KOPT-K1 (cell line): ENCODE measurements around the gene CFAP73.

Source experiments
- H3K27ac ChIP-seq: fragments of 200-600 bp; sonication (generic); 2 replicates; pipeline ENCODE4 v1.5.1; 2016; ENCODE audit warnings: antibody characterized with exemption, mild to moderate bottlenecking, low read depth, low read length; ENCODE audit not compliant: poor library complexity, severe bottlenecking
- H3K36me3 ChIP-seq: fragments of 200-600 bp; sonication (generic); 2 replicates; pipeline ENCODE4 v1.5.1; 2017; ENCODE audit warnings: antibody characterized with exemption, mild to moderate bottlenecking, low read length, moderate library complexity; ENCODE audit not compliant: insufficient read depth
- H3K9me3 ChIP-seq: fragments of 200-600 bp; sonication (generic); 2 replicates; pipeline ENCODE4 v1.5.1; 2017; ENCODE audit warnings: antibody characterized with exemption, low read length, mild to moderate bottlenecking; ENCODE audit not compliant: insufficient read depth, poor library complexity, severe bottlenecking

Gene CFAP73

GRCh38 chr12:113149361-113150150 is at the start of gene CFAP73:
CFAP73 (plus strand) TSS chr12:113149724; CDS start chr12:113149858, 134 bp downstream.
- Histone ChIP-seq H3K36me3 (no peaks in the 10 kb centered on the region), H3K27ac (no peak within 1 kb of the TSS), H3K9me3 (peaks cover 6% of the 10 kb centered on the region)

GRCh38 chr12:113099764-113100163 is 49.8 kb upstream of the CFAP73 start:
- H3K27ac ChIP-seq: peak overlapping the region; percentile 40
- H3K36me3 ChIP-seq: peaks cover 80% of the 10 kb centered on the region
- H3K9me3 ChIP-seq: no peaks in the 10 kb centered on the region

GRCh38 chr12:113101751-113102150 is 47.8 kb upstream of the CFAP73 start:
- H3K36me3 ChIP-seq: peaks cover 80% of the 10 kb centered on the region
- H3K27ac ChIP-seq: no peak overlapping the region
- H3K9me3 ChIP-seq: no peaks in the 10 kb centered on the region

DNA sequence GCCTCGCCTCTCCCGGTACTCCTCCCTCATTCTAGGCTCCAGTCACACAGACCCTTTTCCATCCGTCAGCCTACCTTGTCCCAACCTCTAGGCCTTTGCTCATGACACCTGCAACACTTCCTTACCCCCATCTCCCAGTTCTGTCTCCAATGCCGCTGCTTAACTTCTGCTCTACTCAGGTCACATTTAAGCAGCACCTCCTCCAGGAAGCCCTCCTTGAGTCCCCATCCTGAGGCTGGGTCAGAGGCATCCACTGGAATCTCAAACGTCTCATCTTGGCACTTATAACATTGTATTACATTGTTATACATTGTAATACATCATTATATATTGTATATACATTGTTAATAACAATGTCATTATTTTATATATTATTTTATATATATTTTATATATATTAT is 46.7 kb upstream of the CFAP73 start:
- Histone ChIP-seq H3K36me3 (peaks cover 80% of the 10 kb centered on the region), H3K27ac (no peak overlapping the region), H3K9me3 (no peaks in the 10 kb centered on the region)

- H3K36me3 ChIP-seq: peaks cover 78% of the 10 kb centered on the region
- no peaks in the 10 kb centered on the region for H3K9me3 ChIP-seq
- H3K27ac ChIP-seq: no peak overlapping the region
Measured at GRCh38 chr12:113103756-113104450, 45.6 kb upstream of the CFAP73 start.

DNA sequence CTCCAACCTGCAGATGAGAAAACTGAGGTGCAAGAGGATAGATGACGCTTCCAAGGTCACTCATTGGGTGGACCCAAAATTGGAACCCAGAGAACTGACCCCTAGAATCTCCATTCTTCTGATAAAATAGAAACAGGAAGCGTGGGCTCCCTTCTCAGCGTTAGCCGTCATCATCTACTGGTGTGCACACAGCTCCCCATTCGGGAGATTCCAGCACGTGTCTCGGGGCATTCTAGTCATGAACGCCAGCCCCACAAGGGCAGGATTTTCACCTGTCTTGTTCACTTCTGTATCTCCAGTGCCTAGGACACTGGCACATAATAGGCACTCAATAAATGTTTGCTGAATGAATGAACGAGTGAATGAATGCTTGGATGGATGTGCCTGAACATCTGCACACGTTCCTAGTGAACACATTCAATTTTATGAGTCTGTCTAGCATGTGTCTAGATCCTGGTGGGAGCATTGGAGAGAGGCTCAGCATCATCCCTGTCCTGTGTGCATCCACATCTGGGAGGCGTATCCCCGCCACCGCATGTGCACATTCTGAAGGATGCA is 44.5 kb upstream of the CFAP73 start:
- H3K9me3 ChIP-seq: no peaks in the 10 kb centered on the region
- no peak overlapping the region for H3K27ac ChIP-seq
- H3K36me3 ChIP-seq: peaks cover 78% of the 10 kb centered on the region

DNA sequence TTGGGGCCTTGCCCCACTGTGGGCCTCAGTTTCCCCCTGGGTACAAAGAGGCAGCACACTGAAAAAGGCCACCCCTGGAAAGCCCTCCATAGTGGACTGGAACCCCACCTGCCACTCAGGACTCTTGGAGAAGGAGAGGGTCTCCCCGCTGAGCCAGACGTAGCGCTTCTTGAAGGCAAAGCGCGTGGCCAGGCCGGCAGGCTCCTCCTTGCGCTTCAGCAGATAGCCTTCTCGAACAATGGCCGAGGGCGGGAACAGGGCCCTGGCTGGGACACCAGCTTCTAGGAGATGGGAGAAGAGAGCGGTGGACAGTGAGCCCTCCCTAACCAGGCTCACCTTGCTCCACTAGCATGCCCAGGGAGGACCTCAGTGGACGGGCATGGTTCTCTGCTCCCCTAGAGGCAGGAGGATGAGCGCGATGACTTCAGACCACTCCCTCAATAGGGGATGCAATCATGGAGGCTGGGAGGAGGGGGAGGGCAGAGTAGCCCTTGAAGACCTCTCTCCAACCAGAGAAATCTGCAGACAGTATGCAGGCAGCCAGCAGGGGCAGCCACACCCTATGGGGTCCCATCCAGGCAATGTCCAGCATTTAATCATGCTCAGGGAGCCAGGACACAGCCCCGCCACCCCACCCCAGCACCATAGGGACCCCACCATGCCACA is 43.8 kb upstream of the CFAP73 start:
- Histone ChIP-seq H3K27ac (no peak overlapping the region), H3K9me3 (no peaks in the 10 kb centered on the region), H3K36me3 (peaks cover 79% of the 10 kb centered on the region)

DNA sequence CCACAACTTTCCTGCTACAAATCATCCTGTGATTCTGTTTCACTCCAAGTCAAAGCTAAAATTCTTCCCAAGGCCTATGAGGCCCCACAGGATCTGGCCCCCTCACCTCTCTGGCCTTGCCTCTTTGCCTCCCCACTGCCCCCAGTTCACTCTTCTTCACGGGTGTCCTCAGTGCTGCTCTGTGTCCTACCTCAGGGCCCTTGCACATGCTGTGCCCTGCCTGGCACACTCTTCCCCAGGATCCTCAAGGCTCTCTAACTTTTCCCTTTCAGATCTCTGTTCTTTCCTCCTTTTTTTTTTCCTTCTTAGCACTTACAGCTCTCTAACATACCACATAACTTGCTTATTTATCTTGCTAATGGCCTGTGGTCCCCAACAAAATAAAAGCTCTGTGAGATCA is 43.2 kb upstream of the CFAP73 start:
- no peak overlapping the region for H3K27ac ChIP-seq
- H3K36me3 ChIP-seq: peaks cover 81% of the 10 kb centered on the region
- no peaks in the 10 kb centered on the region for H3K9me3 ChIP-seq

GRCh38 chr12:113108308-113108707 is 41.2 kb upstream of the CFAP73 start:
- Histone ChIP-seq H3K27ac (no peak overlapping the region), H3K9me3 (no peaks in the 10 kb centered on the region), H3K36me3 (peaks cover 95% of the 10 kb centered on the region)

GRCh38 chr12:113109360-113109759 is 40.2 kb upstream of the CFAP73 start:
- Histone ChIP-seq H3K27ac (no peak overlapping the region), H3K36me3 (peaks cover 97% of the 10 kb centered on the region)

GRCh38 chr12:113109872-113110599 is 39.5 kb upstream of the CFAP73 start:
- H3K36me3 ChIP-seq: peaks cover 98% of the 10 kb centered on the region
- no peak overlapping the region for H3K27ac ChIP-seq
- no peaks in the 10 kb centered on the region for H3K9me3 ChIP-seq

More at GRCh38 chr12:113109360-113109759, 40.2 kb upstream of the CFAP73 start:
- H3K9me3 ChIP-seq: no peaks in the 10 kb centered on the region

DNA sequence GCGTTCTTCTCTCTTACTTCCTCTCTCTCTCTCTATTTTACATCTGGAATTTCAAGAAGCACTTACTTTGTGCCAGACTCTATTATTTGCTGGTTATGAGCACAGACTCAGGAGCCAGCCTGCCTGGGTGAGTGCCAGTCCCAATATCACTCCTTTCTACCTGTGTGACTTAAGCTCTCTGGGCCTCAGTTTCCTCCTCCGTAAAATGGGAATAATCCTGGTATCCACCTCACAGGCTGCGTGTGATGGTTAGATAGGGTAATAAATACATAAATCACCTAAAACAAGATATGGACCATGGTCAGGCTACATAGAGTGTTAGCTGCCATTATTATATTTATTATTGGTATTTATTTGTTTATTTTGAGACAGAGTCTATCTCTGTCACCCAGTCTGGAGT is 38.3 kb upstream of the CFAP73 start:
- Histone ChIP-seq H3K27ac (no peak overlapping the region), H3K9me3 (no peaks in the 10 kb centered on the region), H3K36me3 (peaks cover 97% of the 10 kb centered on the region)

- Histone ChIP-seq H3K9me3 (no peaks in the 10 kb centered on the region), H3K27ac (no peak overlapping the region), H3K36me3 (peaks cover 97% of the 10 kb centered on the region)
Measured at GRCh38 chr12:113112043-113112899, 37.3 kb upstream of the CFAP73 start.

GRCh38 chr12:113113397-113113796 is 36.1 kb upstream of the CFAP73 start:
- H3K27ac ChIP-seq: no peak overlapping the region
- H3K9me3 ChIP-seq: no peaks in the 10 kb centered on the region
- peaks cover 96% of the 10 kb centered on the region for H3K36me3 ChIP-seq
